NB4 (cell line): ENCODE results near the gene PCDH12.

Experiments used
- MYC ChIP-seq: IDR thresholded peaks from 2 replicates; pipeline ENCODE4 v1.6.1; 2011; ENCODE audit warnings: low read depth, low read length
- POLR2A ChIP-seq: IDR thresholded peaks from 2 replicates; pipeline ENCODE4 v1.6.1; 2011; ENCODE audit warnings: mild to moderate bottlenecking; ENCODE audit not compliant: insufficient read length; ENCODE audit errors: extremely low read depth
- TF ChIP-seq, protein P1 (sequence below): IDR thresholded peaks from one replicate; pipeline ENCODE4 v1.5.1; 2012; ENCODE audit warnings: low read depth, low read length
- TF ChIP-seq, protein P2 (sequence below): IDR thresholded peaks from 2 replicates; pipeline ENCODE4 v1.6.1; 2011; ENCODE audit warnings: low read depth, low read length

DNA sequence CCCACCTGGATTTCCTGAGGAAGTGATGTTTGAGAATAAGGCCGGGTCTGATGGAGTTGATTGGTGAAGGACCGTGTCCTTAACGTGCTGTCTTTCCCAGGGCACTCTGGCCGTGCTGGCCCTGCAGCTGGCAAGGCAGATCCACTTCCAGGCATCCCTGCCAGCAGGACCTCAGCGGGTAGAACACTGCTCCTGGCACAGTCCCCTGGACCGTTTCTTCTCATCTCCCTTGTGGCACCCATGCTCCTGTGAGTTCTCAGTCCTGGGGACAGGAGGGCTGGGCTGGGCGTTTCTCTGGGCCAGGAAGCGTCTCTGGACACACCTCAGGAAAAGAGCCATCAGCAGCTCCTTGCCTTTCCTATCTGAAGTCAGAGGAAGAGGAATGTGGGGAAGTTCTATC is 30.0 kb downstream of the PCDH12 start:
- no peak for TF ChIP-seq POLR2A
- TF ChIP-seq, protein P1, sequence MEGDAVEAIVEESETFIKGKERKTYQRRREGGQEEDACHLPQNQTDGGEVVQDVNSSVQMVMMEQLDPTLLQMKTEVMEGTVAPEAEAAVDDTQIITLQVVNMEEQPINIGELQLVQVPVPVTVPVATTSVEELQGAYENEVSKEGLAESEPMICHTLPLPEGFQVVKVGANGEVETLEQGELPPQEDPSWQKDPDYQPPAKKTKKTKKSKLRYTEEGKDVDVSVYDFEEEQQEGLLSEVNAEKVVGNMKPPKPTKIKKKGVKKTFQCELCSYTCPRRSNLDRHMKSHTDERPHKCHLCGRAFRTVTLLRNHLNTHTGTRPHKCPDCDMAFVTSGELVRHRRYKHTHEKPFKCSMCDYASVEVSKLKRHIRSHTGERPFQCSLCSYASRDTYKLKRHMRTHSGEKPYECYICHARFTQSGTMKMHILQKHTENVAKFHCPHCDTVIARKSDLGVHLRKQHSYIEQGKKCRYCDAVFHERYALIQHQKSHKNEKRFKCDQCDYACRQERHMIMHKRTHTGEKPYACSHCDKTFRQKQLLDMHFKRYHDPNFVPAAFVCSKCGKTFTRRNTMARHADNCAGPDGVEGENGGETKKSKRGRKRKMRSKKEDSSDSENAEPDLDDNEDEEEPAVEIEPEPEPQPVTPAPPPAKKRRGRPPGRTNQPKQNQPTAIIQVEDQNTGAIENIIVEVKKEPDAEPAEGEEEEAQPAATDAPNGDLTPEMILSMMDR: no peak
- TF ChIP-seq, protein P2, sequence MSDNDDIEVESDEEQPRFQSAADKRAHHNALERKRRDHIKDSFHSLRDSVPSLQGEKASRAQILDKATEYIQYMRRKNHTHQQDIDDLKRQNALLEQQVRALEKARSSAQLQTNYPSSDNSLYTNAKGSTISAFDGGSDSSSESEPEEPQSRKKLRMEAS: no peak
- TF ChIP-seq MYC: no peak
